ENCODE measurements around the gene IL23R.

- TF ChIP-seq EZH2 (IDR thresholded peaks at IDR 0.05; ENCODE audit: borderline replicate concordance, low read length), result no peak
- TF ChIP-seq CTCF (IDR thresholded peaks at IDR 0.05; ENCODE audit: low read length), result no peak
Measured at GRCh38 chr1:67134695-67135094, 31.6 kb upstream of the IL23R start, which contains the start of gene C1orf141.
